CD4-positive, alpha-beta memory T cell (primary cell): ENCODE results near the gene MAPK8IP1. TPM values are rescaled to one million over a fixed set of nuclear protein-coding genes. Genes with fewer than 3 reads are reported as not detected.
"Not testable (repeated sequence)": the region's sequence is repeated elsewhere in the genome, so short reads cannot be mapped to it uniquely, and the experiment has no call there.

Source experiments
- CTCF ChIA-PET: fragments of 350-600 bp; sonication (Branson Sonifier 250); formaldehyde crosslinking; loops from one replicate; lab custom pipeline; 2021; ENCODE audit warnings: inconsistent platforms; ENCODE audit not compliant: partially characterized antibody; lab: Charles Lee
- POLR2A ChIA-PET: fragments of 350-600 bp; sonication (Branson Sonifier 250); formaldehyde crosslinking; loops from one replicate; lab custom pipeline; 2021; ENCODE audit not compliant: partially characterized antibody; lab: Charles Lee
- DNase-seq, 5 donors: peaks; one replicate each; pipeline versions ENCODE4 v3.0.0 to v3.0.0-alpha.2; 2020 to 2022; ENCODE audit warnings: mixed read lengths in 1 of 5
- H3K27ac ChIP-seq: one replicate; pipeline ENCODE4 v1.7.0; 2013; ENCODE audit warnings: low read depth, low read length
- H3K27me3 ChIP-seq: 2 replicates; pipeline ENCODE4 v1.7.0; 2013; ENCODE audit warnings: mild to moderate bottlenecking, low read length, moderate library complexity; ENCODE audit not compliant: insufficient read depth
- H3K36me3 ChIP-seq: 2 replicates; pipeline ENCODE4 v1.7.0; 2013; ENCODE audit warnings: mild to moderate bottlenecking, low read length, moderate library complexity; ENCODE audit not compliant: insufficient read depth
- H3K4me1 ChIP-seq: 2 replicates; pipeline ENCODE4 v1.7.0; 2013; ENCODE audit warnings: mild to moderate bottlenecking, low read length, moderate library complexity; ENCODE audit not compliant: insufficient read depth
- H3K4me3 ChIP-seq, 2 donors: one replicate each; pipeline ENCODE4 v1.7.0; 2013; ENCODE audit warnings: low read length in 2 of 2, mild to moderate bottlenecking in 1 of 2
- H3K9me3 ChIP-seq, 2 donors: one replicate each; pipeline ENCODE4 v1.7.0; 2013; ENCODE audit warnings: low read length in 2 of 2, control low read depth in 1 of 2; ENCODE audit not compliant: control insufficient read depth in 1 of 2
- H3K27ac Mint-ChIP-seq, 7 donors: one replicate each; pipeline ENCODE4 v1.8.0; 2020 to 2021; ENCODE audit warnings: mixed read lengths in 7 of 7, mild to moderate bottlenecking in 6 of 7, inconsistent platforms in 3 of 7, moderate library complexity in 3 of 7
- H3K27me3 Mint-ChIP-seq, 2 donors: one replicate each; pipeline ENCODE4 v1.8.0; 2020 to 2021; ENCODE audit warnings: mixed read lengths in 2 of 2
- H3K36me3 Mint-ChIP-seq, 2 donors: one replicate each; pipeline ENCODE4 v1.8.0; 2020 to 2021; ENCODE audit warnings: mixed read lengths in 2 of 2, inconsistent platforms in 1 of 2, mild to moderate bottlenecking in 1 of 2
- H3K4me1 Mint-ChIP-seq, 4 donors: one replicate each; pipeline ENCODE4 v1.8.0; 2020 to 2021; ENCODE audit warnings: mixed read lengths in 4 of 4, mild to moderate bottlenecking in 1 of 4
- H3K4me3 Mint-ChIP-seq, 8 donors: one replicate each; pipeline ENCODE4 v1.8.0; 2020 to 2021; ENCODE audit warnings: mixed read lengths in 8 of 8, mild to moderate bottlenecking in 7 of 8, moderate library complexity in 6 of 8, inconsistent platforms in 3 of 8
- H3K9me3 Mint-ChIP-seq, 8 donors: one replicate each; pipeline ENCODE4 v1.8.0; 2020 to 2021; ENCODE audit warnings: mixed read lengths in 8 of 8, mild to moderate bottlenecking in 5 of 8, inconsistent platforms in 3 of 8, moderate library complexity in 1 of 8
- intact Hi-C: fragments of 100-400 bp; cut with micrococcal nuclease; formaldehyde crosslinking; loops from one replicate; pipeline ENCODE4 v1.15.1; 2023
- polyA plus RNA-seq, 2 donors: library from polyadenylated mRNA; unstranded; fragments of 300-500 nt; fragmentation: Illumina TruSeq; gene quantifications; one replicate each; pipeline ENCODE4 v1.2.3, GENCODE V29; 2021
- total RNA-seq, 2 experiments: library from RNA; stranded (reverse); gene quantifications; one replicate each; pipeline ENCODE4 v1.2.3, GENCODE V29; 2021

The MAPK8IP1 gene
- total RNA-seq, result under 1 TPM; 0.73 to 0.86 TPM
- polyA plus RNA-seq, result under 1 TPM; 0.06 to 0.08 TPM

DNA sequence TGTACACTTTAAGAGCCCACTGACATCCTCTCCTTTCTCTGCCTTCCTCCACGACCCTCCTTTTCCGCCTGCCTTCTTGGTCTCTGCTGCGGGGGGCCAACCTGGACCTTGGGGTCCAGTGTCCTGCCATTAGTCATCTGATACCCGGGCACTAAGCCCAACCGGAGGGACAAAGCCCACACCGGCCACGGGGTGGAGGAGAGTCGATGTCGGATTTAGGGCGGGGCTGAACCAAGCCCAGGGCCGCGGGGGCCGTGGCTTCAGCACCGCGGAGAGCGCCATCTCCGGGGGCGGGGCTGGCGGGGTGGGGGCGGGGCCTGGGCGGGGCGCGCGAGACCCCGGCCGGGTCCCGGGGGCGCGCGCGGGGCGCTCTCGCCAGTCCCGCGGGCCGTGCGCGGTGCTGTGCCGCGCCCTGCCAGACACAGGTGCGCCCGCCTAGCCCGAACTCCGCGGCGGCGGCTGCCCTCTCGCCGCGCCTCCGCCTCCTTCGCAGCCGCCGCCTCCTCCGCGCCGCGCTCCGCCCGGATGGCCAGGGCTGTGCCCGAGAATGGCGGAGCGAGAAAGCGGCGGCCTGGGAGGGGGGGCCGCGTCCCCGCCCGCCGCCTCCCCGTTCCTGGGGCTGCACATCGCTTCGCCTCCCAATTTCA lies at the start of gene MAPK8IP1:
TSS of gene MAPK8IP1 (plus strand) at position 378 of the 647 bp plus-strand sequence. CDS start at position 548, 170 bp downstream.
- intact Hi-C loops, result loop anchor here (2.0 to 10.0 kb wide), 3 partner anchors 13 to 509 kb away; partner anchors contain the start of gene CHRM4
- DNase-seq, result peak; percentile 47 to 67 (median 58)

DNA sequence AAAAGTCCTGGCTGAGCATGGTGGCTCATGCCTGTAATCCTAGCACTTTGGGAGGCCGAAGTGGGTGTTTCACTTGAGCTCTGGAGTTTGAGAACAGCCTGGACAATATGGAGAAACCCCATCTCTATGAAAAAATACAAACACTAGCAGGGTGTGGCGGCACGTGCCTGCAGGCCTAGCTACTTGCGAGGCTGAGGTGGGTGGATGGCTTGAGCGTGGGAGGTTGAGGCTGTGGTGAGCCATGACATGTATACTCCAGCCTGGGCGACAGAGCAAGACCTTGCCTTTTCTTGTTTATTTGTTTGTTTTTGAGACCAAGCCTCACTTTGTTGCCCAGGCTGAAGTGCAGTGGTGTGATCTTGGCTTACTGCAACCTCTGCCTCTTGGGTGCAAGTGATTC lies 46.2 kb upstream of the MAPK8IP1 start:
- peaks cover 0 to 4% of the 10 kb centered on the region in 2 donors for H3K27me3 Mint-ChIP-seq
- no peak overlapping the region for H3K27ac ChIP-seq
- no peak overlapping the region for H3K4me3 ChIP-seq
- no peaks in the 10 kb centered on the region for H3K27me3 ChIP-seq
- H3K9me3 Mint-ChIP-seq, result peaks cover 0 to 1% (median 0%) of the 10 kb centered on the region in 8 donors
- H3K4me3 Mint-ChIP-seq, result no peak overlapping the region
- H3K36me3 Mint-ChIP-seq, result no peaks in the 10 kb centered on the region
- peaks cover 12% of the 10 kb centered on the region for H3K4me1 ChIP-seq
- intact Hi-C loops, result no loop called here
- no peak for DNase-seq
- H3K27ac Mint-ChIP-seq, result no peak overlapping the region
- no peaks in the 10 kb centered on the region for H3K9me3 ChIP-seq
- peaks cover 5 to 17% (median 15%) of the 10 kb centered on the region in 4 donors for H3K4me1 Mint-ChIP-seq
- ChIA-PET POLR2A (no interaction called here), CTCF (no interaction called here)
- no peaks in the 10 kb centered on the region for H3K36me3 ChIP-seq

More for the DNA sequence above, at the start of gene MAPK8IP1:
- CTCF ChIA-PET, result no interaction called here
- Mint-ChIP-seq H3K4me1 (peaks cover 8 to 16% (median 11%) of the 10 kb centered on the region in 4 donors), H3K27ac (peak within 1 kb of the TSS in 6 of 7 donors; percentile 29 to 75 (median 52)), H3K36me3 (peaks cover 16% of the 10 kb centered on the region in 2 donors), H3K27me3 (peaks cover 0 to 4% of the 10 kb centered on the region in 2 donors), H3K4me3 (peak within 1 kb of the TSS; percentile 69 to 84 (median 76)), H3K9me3 (peaks cover 0 to 2% (median 0%) of the 10 kb centered on the region in 8 donors)
- Histone ChIP-seq H3K4me3 (no peak within 1 kb of the TSS), H3K9me3 (no peaks in the 10 kb centered on the region), H3K27me3 (no peaks in the 10 kb centered on the region), H3K4me1 (peaks cover 5% of the 10 kb centered on the region), H3K36me3 (peaks cover 14% of the 10 kb centered on the region), H3K27ac (no peak within 1 kb of the TSS)
- POLR2A ChIA-PET, result no interaction called here

- H3K27me3 Mint-ChIP-seq, POLR2A ChIA-PET, DNase-seq, H3K9me3 ChIP-seq, H3K27me3 ChIP-seq, CTCF ChIA-PET, H3K27ac ChIP-seq, H3K36me3 Mint-ChIP-seq, H3K27ac Mint-ChIP-seq, H3K36me3 ChIP-seq, H3K4me1 ChIP-seq, H3K4me3 Mint-ChIP-seq, H3K4me3 ChIP-seq, H3K9me3 Mint-ChIP-seq: not testable (repeated sequence)
- H3K4me1 Mint-ChIP-seq, result peaks cover 3 to 14% (median 11%) of the 10 kb centered on the region in 4 donors
- intact Hi-C loops, result loop anchor here (10.0 kb wide), 2 partner anchors 275 to 1425 kb away; no protein-coding TSS in a partner anchor
Measured at GRCh38 chr11:45840251-45840650, 45.2 kb upstream of the MAPK8IP1 start.

GRCh38 chr11:45843158-45843924 lies 42.1 kb upstream of the MAPK8IP1 start:
- Histone ChIP-seq H3K4me1 (peaks cover 19% of the 10 kb centered on the region), H3K27me3 (no peaks in the 10 kb centered on the region), H3K4me3 (no peak overlapping the region), H3K9me3 (no peaks in the 10 kb centered on the region), H3K27ac (peak overlapping the region; percentile 61), H3K36me3 (no peaks in the 10 kb centered on the region)
- DNase-seq, result peak; percentile 91 to 96 (median 95)
- H3K36me3 Mint-ChIP-seq, result peaks cover 0 to 5% of the 10 kb centered on the region in 2 donors
- CTCF ChIA-PET, result interaction anchor here (0.6 to 5.9 kb wide), 26 partner anchors 8 to 402 kb away, joined by 3 to 34 read pairs (median 5); partner anchors contain the start of genes PEX16 and SLC35C1
- H3K9me3 Mint-ChIP-seq, result peaks cover 0 to 5% (median 0%) of the 10 kb centered on the region in 8 donors
- peaks cover 0 to 3% of the 10 kb centered on the region in 2 donors for H3K27me3 Mint-ChIP-seq
- peak overlapping the region; percentile 77 to 98 (median 92) for H3K27ac Mint-ChIP-seq
- POLR2A ChIA-PET, result interaction anchor here (0.6 to 5.7 kb wide), 4 partner anchors 9 to 72 kb away, joined by 3 to 38 read pairs (median 3); partner anchors contain the start of gene SLC35C1
- H3K4me3 Mint-ChIP-seq, result peak overlapping the region; percentile 2 to 73 (median 18)
- intact Hi-C loops, result loop anchor here (1.0 to 10.0 kb wide), 4 partner anchors 72 to 1421 kb away; no protein-coding TSS in a partner anchor
- peaks cover 10 to 38% (median 26%) of the 10 kb centered on the region in 4 donors for H3K4me1 Mint-ChIP-seq

DNA sequence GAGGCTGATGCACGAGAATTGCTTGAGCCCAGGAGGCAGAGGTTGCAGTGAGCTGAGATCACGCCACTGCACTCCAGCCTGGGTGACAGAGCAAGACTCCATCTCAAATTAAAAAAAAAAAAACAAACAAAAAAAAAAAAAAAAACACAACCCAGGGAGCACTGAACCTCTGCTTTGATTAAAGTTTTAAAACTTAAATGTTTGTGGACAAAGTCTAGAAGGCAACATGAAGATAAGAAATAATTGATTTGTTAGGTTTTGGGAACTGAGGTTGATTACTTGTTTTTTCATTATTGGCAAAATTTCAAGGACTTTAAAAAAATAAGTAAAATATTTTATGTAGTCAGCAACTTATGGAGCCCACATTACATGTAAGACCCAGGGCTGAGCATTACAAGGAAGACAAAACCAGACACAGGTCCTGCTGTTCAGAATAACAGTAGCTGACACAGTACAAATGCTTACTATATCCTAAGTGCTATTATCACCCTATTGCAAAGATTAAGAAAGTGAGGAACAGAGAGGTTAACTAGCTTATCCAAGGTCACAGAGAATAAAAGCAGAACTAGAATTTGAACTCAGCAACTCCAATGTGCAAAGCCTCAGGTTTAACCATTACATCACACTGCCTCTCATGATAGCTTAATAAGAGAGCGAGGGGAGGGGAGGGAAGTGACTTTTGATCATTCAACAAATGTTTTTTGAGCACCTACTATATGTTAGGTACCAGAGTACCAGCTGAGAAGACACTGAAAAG lies 40.5 kb upstream of the MAPK8IP1 start:
- Mint-ChIP-seq H3K36me3 (peaks cover 3 to 13% of the 10 kb centered on the region in 2 donors), H3K27ac (peak overlapping the region; percentile 37 to 98 (median 97)), H3K4me3 (peak overlapping the region in 2 of 8 donors; percentile 39 to 54), H3K9me3 (peaks cover 0 to 5% (median 0%) of the 10 kb centered on the region in 8 donors), H3K4me1 (peaks cover 20 to 51% (median 39%) of the 10 kb centered on the region in 4 donors), H3K27me3 (peaks cover 0 to 3% of the 10 kb centered on the region in 2 donors)
- no peak for DNase-seq
- Histone ChIP-seq H3K27ac (no peak overlapping the region), H3K27me3 (no peaks in the 10 kb centered on the region), H3K36me3 (no peaks in the 10 kb centered on the region), H3K4me1 (peaks cover 30% of the 10 kb centered on the region), H3K9me3 (no peaks in the 10 kb centered on the region), H3K4me3 (no peak overlapping the region)
- intact Hi-C loops, result loop anchor here (10.0 kb wide), 2 partner anchors 270 to 1420 kb away; no protein-coding TSS in a partner anchor
- POLR2A ChIA-PET, result interaction anchor here (0.7 to 5.7 kb wide), 2 partner anchors 40 to 161 kb away, joined by 3 to 38 read pairs; partner anchors contain the start of gene SLC35C1
- CTCF ChIA-PET, result interaction anchor here (0.7 to 5.9 kb wide), 7 partner anchors 10 to 161 kb away, joined by 3 to 34 read pairs (median 3); partner anchors contain the start of gene PEX16

DNA sequence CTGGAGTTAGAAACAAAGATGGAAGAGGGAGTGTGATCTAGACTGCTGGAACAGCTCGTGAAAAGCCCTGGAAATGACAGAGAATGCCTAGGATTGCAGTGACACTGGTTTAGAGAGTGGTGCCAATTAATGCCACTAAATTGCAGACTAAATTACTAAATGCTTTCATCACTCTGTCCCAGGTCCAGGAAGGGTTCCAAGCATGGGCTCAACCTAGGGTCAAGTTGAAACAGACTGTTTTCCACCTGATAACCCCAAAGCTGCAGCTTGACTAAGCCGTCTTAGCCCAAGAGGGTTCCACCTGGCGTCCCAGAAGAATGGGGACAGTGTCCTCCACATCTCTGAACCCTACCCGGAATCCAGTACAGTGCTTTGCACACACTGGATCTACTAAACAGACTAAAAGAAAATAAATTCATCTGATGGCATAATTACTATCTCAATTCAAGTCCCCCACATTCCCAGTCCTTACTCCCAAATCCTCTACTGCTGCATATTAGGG lies 39.2 kb upstream of the MAPK8IP1 start:
- Mint-ChIP-seq H3K4me3 (peak overlapping the region; percentile 81 to 97 (median 87)), H3K9me3 (peaks cover 0 to 5% (median 0%) of the 10 kb centered on the region in 8 donors), H3K27me3 (no peaks in the 10 kb centered on the region), H3K36me3 (peaks cover 10 to 19% of the 10 kb centered on the region in 2 donors), H3K27ac (peak overlapping the region; percentile 96 to 100 (median 97)), H3K4me1 (peaks cover 27 to 61% (median 49%) of the 10 kb centered on the region in 4 donors)
- H3K36me3 ChIP-seq, result no peaks in the 10 kb centered on the region
- DNase-seq, result no peak
- H3K4me1 ChIP-seq, result peaks cover 43% of the 10 kb centered on the region
- no peaks in the 10 kb centered on the region for H3K9me3 ChIP-seq
- intact Hi-C loops, result loop anchor here (2.0 to 10.0 kb wide), 3 partner anchors 269 to 1419 kb away; partner anchors contain the start of genes ARHGAP1 and ZNF408
- ChIA-PET POLR2A (interaction anchor here (0.7 to 5.7 kb wide), 12 partner anchors 9 to 854 kb away, joined by 3 to 38 read pairs (median 4); partner anchors contain the start of genes ARHGAP1, PEX16, SLC35C1 and ZNF408), CTCF (interaction anchor here (1.0 to 5.9 kb wide), 8 partner anchors 11 to 467 kb away, joined by 3 to 34 read pairs (median 4); partner anchors contain the start of gene PEX16)
- H3K27ac ChIP-seq, result peak overlapping the region; percentile 96
- H3K27me3 ChIP-seq, result no peaks in the 10 kb centered on the region
- peak overlapping the region; percentile 45 to 86 for H3K4me3 ChIP-seq
